ENCODE measurements around the gene JARID2.

Gene JARID2

DNA sequence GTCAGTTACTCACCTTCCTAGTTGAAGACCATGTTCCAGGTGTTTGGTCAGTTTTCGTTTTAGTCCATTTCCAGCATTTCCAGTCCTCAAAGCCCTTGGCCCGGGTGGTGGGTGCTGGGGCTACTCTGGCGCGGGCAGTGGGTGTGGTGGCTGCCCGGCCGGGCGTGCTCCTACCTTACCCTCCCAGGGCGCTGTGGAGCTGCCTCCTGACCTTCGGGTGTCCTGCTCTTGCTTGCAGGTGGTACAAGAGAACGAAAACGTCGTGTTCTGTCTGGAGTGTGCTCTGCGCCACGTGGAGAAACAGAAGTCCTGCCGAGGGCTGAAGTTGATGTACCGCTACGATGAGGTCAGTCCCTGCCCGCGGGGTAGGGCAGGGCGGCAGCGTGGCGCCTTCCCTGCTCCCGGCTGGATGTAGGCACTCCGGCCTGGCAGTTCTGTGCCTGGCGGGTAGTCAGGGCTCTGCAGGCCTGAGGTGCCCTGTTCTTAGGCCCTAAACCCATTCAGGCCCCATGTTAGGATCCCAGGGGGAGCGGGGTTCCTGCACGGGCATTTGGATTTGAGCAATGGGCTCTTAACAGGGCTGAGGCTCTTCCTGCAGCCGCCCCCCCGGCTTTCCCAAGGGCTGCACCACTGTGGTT is 271.2 kb downstream of the JARID2 start:
- H3K27ac ChIP-seq: no peak overlapping the region
- H3K4me3 ChIP-seq: no peak overlapping the region

DNA sequence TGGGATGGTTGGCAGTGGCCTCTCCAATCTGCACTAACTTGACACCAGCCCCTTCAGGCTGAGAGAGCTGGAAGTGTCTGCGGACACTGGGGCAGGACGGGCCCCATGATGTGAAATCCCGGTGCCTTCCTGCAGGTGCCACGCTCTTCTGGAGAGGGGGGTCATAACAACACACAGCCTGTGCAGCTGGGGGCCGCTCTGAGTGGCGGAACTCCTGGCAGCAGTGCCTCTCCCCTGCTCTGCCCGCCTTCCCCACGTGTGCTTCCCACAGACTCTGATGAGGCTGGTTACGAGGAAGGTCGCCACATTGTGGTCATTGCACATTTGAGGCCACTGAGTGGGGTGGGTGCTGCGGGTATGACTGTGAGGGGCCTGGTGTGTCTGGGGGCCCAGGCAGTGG is 271.7 kb downstream of the JARID2 start:
- Histone ChIP-seq H3K27ac (no peak overlapping the region), H3K4me3 (no peak overlapping the region)

DNA sequence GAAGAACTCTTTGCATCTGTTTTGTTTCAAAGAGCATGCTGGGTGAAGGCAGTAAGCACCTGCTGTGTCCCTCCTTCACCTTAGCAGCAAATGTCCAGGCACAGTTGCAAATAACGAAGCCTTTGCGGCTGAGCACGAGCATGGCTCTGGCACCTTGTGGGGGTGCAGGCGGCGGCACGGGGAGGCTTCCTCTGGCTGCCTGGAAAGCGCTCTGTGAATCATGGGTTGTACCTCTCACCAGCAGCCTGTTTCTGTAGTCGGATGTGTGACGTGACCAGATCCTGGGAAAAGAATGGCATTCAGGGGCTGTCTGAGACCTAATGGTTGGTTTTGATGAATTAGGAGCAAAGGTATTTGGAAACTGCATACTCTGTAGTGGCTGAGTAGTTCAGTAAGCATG is 272.2 kb downstream of the JARID2 start:
- H3K4me3 ChIP-seq: no peak overlapping the region
- no peak overlapping the region for H3K27ac ChIP-seq

DNA sequence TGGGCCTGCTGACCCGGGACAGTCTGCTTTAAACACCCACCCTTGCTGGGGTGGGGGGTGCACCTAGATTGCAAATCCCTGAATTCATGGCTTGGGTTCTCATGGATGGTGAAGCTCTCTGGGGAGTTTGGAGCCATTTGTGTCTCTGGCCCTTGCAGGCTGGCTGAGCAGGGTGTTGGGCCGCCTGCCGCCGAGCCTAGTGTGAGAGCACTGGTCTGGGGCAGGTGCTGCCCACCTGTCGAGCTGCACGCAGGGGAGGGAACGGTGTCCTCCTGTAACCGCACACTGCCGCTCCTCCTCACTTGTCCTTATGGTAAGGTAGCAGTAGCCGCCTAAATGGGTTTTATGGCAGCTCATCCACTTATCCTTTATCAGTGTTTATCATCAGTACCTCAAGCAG is 273.0 kb downstream of the JARID2 start:
- Histone ChIP-seq H3K4me3 (no peak overlapping the region), H3K27ac (no peak overlapping the region)

DNA sequence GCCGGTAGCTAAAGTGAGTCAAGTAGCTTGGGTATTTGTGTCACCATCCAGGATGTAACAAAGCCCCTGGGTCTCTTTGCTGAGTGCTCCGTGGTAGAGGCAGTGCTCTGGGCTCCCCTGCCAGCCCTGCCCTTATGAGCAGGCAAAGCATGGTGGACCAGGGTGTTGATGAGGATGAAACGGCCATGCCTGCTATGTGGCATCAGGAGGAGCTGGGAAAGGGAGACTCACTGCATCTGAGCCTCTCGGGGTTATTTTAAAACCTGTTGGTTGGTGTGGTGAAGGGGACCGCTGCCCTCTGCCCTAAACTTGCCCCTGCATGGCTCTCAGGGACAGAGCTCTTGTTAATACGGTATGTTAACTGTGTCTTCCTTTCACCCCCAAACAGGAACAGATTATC is 273.8 kb downstream of the JARID2 start:
- H3K27ac ChIP-seq: no peak overlapping the region
- H3K4me3 ChIP-seq: no peak overlapping the region

DNA sequence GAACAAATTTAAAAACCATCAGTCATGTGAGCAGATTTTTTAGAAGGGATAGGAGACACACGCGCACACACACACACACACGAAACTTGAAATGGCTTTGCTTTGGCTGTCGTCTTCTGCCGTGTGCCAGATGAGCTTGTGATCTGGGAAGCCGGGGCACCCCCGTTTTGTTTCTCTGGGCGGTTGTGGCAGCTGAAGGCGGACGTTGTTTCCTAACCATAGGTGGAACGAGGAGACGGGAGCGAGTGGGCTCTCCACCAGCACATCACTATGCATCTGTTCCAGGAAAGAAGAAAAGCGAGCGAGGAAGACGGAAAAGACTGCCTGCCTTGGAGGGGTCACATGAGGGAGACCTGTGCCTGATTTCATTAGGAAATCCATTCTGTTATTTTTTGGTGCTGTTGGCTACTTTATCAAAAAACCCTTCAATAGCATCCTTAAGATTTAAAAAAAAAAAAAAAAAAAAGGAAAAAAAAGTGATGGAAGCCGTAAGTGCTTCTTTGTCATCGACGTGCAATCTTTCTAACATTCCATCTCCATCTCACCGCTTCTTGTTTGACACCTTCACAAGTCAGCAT is 274.8 kb downstream of the JARID2 start:
- H3K27ac ChIP-seq: no peak overlapping the region
- H3K4me3 ChIP-seq: no peak overlapping the region

DNA sequence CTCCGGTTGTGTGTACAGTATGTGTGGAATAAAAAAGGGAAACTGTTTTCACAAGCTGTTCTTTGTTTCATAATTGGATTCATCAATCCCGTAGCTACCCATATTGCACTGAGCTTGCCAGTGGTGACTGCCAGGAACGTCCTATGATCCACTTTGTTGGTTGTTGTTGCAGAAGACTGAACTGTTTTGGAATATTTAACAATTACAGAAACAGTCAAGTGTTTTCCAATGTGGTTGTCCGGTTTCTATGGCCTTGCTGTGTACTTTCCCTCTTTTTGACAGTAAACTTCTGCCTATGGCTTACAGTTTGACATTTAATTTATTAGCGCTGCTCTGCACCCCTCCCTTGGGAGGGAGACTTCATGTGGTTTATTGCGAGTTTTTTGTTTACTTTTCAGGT is 275.7 kb downstream of the JARID2 start:
- peak overlapping the region in 8 of 21 experiments; percentile 11 to 75 (median 56) for H3K27ac ChIP-seq
- no peak overlapping the region for H3K4me3 ChIP-seq

DNA sequence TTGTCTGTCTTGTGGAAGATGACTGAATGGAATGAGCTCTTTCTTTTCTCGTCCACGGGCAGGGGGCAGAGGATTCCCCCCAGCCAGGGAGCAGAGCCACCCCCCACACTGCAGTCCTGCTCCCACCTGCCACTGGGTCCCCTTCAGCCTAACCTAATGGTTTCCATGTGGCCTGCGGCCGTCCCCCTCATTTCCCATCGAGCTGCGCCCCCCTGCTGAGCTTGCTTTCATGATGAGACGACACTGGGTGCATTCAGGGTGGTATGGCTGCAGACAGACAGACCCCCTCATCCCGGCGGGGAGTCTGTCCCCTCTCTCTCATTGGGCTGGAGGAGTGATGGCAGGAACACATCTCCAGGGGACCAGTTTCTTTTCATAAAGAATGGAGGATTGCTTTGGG is 276.2 kb downstream of the JARID2 start:
- H3K27ac ChIP-seq: peak overlapping the region in 10 of 21 experiments; percentile 11 to 75 (median 48)

DNA sequence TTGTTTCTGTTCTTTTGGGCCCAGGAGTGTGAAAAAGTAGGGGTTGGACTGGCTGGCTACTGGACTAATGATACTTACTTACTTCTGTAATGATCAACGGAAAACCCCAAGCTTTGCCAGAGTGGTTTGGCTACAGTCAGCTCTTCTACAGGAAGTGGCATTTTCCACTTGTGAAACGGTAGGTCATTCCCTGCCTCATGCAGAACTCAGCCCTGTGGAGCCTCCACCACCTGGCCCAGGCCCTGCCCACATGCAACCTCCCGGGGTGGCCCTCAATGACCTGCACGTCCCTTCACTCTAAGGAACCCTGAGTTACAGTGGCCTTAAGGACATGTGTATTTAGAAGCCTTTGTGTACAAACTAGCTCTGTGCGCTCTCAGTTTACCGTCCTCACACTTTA is 276.6 kb downstream of the JARID2 start:
- peak overlapping the region in 10 of 21 experiments; percentile 11 to 75 (median 48) for H3K27ac ChIP-seq
- no peak overlapping the region for H3K4me3 ChIP-seq

More for the DNA sequence above, 276.2 kb downstream of the JARID2 start:
- no peak overlapping the region for H3K4me3 ChIP-seq

DNA sequence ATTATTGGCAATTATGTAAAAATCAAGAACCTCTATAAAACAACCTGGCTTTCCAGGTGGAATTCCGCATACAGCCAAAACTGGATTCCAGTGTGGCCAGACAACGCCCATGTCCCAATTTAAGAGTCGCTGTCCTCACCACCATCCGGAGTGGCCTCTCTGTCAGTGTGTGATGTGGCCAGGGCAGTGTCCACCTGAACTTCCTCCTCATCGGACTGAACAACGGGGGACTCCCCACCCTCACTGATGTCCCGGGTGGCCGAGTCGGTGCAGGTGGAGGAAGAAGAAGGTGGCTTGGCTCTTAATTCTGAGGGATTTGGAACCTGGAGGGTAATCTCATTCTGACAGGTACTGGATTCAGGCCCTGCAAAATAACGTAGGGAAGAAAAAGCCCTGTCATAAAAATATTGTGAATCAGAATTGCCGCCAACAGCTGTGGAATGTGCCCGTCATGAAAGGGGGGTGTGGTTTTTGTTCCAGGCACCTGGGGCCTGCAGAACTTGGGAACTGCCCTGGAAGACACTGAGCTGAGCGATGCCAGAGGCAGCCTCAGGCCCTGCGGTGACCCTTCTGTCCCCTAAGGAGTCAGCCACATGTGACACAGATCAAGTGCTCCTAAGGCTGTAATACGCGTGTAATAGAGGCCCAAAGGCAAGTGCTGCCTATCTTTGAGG is 277.1 kb downstream of the JARID2 start:
- Histone ChIP-seq H3K27ac (peak overlapping the region in 1 of 21 experiments; percentile 73), H3K4me3 (no peak overlapping the region)

DNA sequence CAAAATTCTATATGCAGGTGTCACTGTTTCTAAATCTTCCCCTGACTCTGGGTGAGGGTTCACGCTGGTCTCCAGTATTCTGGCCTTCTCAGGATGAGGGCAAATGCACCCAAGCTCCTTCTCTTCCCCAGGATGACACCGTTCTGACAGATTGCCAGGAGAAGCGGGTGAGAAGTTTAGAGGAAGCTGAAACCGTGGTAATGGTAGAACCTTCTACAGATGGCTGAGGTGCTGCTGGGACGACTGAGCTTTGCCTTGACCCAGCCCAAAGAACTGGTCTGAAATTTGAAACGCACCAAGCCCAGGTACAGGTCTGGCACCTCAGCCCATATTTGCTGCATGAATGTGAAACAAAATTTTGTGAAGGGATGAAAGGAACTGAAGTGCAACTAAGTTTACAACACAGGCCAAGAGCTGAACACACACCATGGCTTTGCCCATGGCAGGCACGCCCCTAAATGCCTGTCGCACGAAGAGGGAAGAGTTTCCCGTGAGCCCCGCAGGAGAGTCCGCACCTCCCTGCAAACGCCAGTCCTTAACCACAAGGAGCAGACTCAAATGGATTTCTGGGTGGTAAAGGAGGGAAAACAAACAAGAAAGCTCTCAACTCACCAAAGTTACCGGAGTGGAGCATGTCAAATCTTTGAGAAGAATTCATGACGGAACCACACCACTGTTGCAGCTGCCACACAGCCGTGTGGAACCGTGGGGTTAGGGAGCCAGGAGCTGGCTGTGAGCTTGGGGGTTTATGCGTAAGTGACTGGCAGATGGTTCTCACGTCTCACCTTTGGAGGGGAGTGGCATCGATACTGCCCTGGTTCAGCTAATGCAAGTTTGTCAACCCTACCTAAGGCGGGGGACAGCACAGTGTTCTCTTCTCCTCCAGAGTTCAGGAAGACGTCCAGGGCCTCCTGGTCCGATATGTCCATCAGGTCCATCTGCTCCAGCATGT is 278.1 kb downstream of the JARID2 start:
- H3K4me3 ChIP-seq: no peak overlapping the region
- no peak overlapping the region for H3K27ac ChIP-seq

DNA sequence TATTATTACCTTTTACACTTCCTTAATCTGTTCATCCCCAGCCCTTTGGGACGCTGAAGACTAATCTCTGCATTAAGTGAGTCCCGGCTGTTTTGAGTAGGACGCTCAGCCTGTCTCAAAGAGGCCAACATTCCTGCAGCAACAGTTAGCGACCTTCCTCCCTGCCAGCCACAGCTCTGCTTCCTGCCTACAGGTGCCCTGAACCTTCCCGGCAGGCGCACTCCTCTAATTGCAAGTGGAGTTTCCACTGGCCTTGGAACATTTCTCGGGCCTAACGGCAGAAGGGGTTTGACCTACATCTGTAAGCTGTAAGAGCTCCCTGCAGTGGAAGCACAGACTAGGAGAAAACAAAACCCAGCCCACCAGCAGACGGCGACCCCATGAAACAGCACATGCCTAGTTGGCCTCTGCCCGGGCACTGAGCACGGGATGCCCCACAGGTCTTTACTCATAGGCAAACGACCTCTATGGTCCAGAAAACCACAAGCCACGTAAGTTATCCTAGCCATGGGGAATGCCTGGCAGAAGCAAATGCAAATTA is 279.1 kb downstream of the JARID2 start:
- no peak overlapping the region for H3K27ac ChIP-seq

DNA sequence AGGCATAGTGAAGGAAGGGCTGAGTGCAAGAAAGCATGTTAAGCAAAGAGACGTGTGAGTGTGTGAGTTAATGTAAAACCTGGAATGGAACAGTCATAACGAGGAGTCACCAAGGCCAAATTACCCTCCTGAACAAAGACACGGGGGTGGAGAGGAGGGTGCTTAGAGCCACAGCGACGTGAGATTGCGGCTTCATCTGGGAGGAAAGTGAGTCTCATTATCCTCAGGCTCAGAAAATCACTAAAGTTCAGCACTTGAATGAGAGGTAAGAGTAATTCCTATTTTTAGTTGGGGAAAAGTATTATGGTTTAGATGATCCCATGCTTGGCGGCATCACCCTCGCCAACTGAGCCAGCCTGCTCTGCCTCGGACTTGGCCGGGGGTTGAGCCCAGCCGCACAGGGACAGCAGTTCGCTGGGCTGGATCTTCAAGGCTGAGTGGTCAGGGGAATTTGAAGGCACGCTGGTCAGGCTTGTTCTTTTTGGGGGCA is 280.4 kb downstream of the JARID2 start:
- H3K27ac ChIP-seq: no peak overlapping the region
- no peak overlapping the region for H3K4me3 ChIP-seq

More for the DNA sequence above, 279.1 kb downstream of the JARID2 start:
- no peak overlapping the region for H3K4me3 ChIP-seq

DNA sequence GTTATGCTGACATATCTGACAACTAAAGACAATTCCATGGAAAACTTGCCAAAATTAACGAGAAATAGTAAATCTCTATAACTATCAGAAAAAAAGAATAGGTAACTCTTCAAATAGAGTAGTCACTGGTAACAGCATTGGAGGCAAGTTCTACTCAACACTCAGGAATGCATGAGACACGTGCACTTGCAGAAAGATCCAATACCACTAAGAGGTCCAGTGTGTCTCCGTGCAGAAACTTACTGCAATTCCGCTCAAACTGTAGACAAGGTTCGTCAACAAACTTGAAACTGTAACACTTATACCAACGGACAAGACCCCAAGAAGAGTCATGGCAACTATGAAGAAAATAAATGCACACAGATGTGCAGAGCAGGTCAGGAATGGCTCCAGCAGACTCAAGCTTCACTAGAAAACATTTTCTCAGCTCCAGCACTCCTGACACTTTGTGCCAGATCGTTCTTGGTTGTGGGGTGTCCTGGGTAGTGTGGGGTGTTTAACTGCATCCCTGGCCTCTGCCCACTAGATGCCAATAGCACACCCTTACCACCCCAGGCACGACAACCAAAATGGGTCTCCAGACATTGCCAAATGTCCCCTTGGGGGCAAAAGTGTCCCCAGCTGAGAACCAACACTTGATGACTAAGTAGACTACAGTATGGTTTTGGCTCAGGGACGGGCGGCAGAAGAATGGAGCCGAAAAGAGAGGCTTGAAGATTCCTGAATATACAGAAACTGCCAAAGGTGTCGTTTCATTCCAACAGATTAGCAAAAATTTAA is 282.2 kb downstream of the JARID2 start:
- Histone ChIP-seq H3K4me3 (no peak overlapping the region), H3K27ac (no peak overlapping the region)

DNA sequence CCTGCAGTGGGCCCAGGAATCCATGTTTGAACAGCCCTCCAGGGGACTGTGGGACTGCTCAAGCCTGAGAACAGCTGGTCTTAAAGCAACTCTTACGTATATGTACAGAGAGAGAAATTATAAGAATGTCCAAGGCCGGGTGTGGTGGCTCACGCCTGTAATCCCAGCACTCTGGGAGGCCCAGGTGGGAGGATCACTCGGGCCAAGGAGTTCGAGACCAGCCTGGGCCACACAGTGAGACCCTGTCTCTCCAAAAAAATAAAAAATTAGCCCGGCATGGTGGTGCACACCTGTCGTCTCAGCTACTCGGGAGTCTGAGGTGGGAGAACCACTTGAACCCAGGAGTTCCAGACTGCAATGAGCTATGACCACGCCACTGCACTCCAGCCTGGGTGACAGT is 283.0 kb downstream of the JARID2 start:
- Histone ChIP-seq H3K27ac (no peak overlapping the region), H3K4me3 (no peak overlapping the region)

DNA sequence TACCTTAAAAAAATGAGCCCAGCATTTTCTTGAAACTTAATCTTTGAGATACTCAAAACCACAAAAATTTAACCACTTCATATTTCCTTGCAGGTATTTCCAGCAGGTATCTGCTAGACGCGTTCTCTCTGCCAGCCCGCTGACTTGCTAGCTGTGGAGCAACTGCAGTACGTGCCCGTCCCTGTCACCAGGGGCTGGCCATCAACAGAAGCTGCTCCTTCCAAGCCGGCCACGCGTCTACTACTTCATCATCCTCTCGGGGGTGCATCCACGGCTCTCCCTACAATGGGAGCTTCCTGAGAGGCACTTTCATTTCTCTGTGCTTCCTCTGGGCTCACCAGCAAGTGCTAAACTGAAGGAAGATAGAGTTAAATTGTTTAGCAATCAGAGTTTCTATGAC is 284.5 kb downstream of the JARID2 start:
- H3K4me3 ChIP-seq: no peak overlapping the region
- H3K27ac ChIP-seq: no peak overlapping the region

DNA sequence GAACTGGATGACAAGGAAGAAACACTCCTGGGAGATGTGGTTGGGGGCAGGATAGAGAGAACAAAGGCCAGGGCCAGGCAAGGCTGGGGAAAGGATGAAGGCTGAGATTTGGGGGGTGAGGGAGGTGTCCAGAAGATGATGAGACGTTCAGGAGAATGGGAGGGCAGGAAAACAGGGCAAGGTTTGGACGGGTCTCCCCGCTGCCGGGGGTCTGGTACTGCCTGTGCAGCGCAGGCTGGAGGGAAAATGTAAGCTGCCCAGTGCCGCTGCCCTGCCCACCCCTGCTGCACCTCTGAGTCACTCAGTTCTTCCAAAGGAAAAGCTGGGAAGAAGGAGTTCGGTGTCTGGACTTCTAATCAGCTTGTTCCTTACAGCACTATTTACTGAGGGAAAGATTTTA is 286.1 kb downstream of the JARID2 start:
- Histone ChIP-seq H3K27ac (no peak overlapping the region), H3K4me3 (no peak overlapping the region)

DNA sequence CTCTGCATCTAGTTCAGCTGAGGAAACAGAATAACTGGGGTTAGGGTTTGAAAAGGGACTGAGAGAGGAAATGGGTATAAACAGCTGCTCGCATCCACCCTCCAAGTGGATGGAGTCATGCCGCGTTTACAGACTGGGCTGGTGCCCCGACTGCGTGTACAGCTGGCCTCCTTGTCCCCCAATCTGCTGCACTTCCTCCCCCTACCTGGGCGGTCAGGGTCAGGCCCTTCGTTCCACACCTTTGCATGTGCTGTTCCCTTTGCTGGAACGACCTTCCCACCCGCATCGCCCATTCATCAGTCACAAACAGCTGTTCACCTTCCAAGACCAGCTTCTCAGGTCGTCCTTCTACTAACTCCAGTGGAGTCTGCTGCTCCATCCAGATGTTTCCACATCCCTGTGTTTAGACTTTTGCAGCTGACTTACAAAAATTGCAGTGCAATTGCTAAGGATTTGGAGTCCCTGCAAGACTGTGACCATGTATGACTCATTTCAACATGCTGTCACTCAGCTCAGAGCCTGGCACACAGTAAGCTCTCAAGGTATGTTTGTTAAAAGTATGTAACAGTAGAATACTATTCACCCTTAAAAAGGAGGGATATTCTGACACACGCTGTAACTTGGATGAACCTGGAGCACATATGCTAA is 287.6 kb downstream of the JARID2 start:
- Histone ChIP-seq H3K4me3 (no peak overlapping the region), H3K27ac (no peak overlapping the region)

DNA sequence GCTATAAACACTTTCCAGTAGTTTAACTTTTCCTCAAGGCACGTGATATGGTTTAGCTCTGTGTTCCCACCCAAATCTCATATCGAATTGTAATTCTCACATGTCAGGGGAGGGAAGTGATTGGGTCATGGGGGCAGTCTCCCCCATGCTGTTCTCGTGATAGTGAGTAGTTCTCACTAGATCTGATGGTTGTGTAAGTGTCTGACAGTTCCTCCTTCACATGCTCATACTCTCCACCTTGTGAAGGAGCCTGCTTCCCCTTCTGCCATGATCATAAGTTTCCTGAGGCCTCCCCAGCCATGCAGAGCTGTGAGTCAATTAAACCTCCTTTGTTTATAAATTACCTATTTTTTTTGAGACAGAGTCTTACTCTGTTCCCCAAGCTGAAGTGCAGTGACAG is 289.1 kb downstream of the JARID2 start:
- H3K4me3 ChIP-seq: no peak overlapping the region
- H3K27ac ChIP-seq: no peak overlapping the region

Data from skin epidermis (tissue), 12 donors.